H7 (cell line): ENCODE data around the gene VOPP1. TPM values are rescaled to one million over a fixed set of nuclear protein-coding genes. Genes with fewer than 3 reads are reported as not detected.
A peak's percentile ranks its signal among the peaks of the same experiment; 100 is the strongest.

Experiments
- DNase-seq: peaks from one replicate; pipeline ENCODE4 v3.0.0; 2012
- H3K27me3 ChIP-seq: 2 replicates; pipeline ENCODE4 v1.6.0; 2011; ENCODE audit warnings: mild to moderate bottlenecking, low read length; ENCODE audit not compliant: control insufficient read depth, insufficient read depth
- H3K36me3 ChIP-seq: replicated peaks from 2 replicates; pipeline ENCODE4 v1.5.1; 2011; ENCODE audit warnings: low read length; ENCODE audit not compliant: control insufficient read depth, insufficient read depth
- H3K4me3 ChIP-seq: 2 replicates; pipeline ENCODE4 v1.5.1; 2011; ENCODE audit warnings: low read depth, mild to moderate bottlenecking, control low read depth, low read length, moderate library complexity; ENCODE audit not compliant: insufficient read depth
- total RNA-seq: library from RNA; depleted of rRNA; stranded (reverse); fragments of >200 nt; shearing (Covaris generic); gene quantifications from 2 replicates; pipeline ENCODE4 v1.2.3, GENCODE V29; 2014

The VOPP1 gene
- total RNA-seq, 1 experiment from 2014 or later: 103 TPM

GRCh38 chr7:55535617-55536016 is 36.7 kb downstream of the VOPP1 start:
- Histone ChIP-seq H3K27me3 (no peaks in the 10 kb centered on the region), H3K36me3 (no peaks in the 10 kb centered on the region), H3K4me3 (no peak overlapping the region)
- DNase-seq: no peak

- Histone ChIP-seq H3K4me3 (no peak overlapping the region), H3K27me3 (no peaks in the 10 kb centered on the region), H3K36me3 (no peaks in the 10 kb centered on the region)
- DNase-seq: peak; percentile 59
Observed at GRCh38 chr7:55534916-55535590, 37.2 kb downstream of the VOPP1 start.

- no peaks in the 10 kb centered on the region for H3K36me3 ChIP-seq
- peak; percentile 10 for DNase-seq
- no peaks in the 10 kb centered on the region for H3K27me3 ChIP-seq
- no peak overlapping the region for H3K4me3 ChIP-seq
Observed at GRCh38 chr7:55534262-55534915, 37.9 kb downstream of the VOPP1 start.

GRCh38 chr7:55533729-55534080 is 38.6 kb downstream of the VOPP1 start:
- DNase-seq: no peak
- Histone ChIP-seq H3K36me3 (no peaks in the 10 kb centered on the region), H3K27me3 (no peaks in the 10 kb centered on the region), H3K4me3 (no peak overlapping the region)

- peak; percentile 6 for DNase-seq
- H3K4me3 ChIP-seq: no peak overlapping the region
- no peaks in the 10 kb centered on the region for H3K27me3 ChIP-seq
- H3K36me3 ChIP-seq: no peaks in the 10 kb centered on the region
Observed at GRCh38 chr7:55533050-55533728, 39.1 kb downstream of the VOPP1 start.

GRCh38 chr7:55532150-55532917 is 40.0 kb downstream of the VOPP1 start:
- DNase-seq: peak; percentile 15
- Histone ChIP-seq H3K27me3 (no peaks in the 10 kb centered on the region), H3K36me3 (no peaks in the 10 kb centered on the region), H3K4me3 (no peak overlapping the region)

GRCh38 chr7:55531536-55531935 is 40.8 kb downstream of the VOPP1 start:
- no peak for DNase-seq
- no peaks in the 10 kb centered on the region for H3K27me3 ChIP-seq
- no peaks in the 10 kb centered on the region for H3K36me3 ChIP-seq
- no peak overlapping the region for H3K4me3 ChIP-seq

- no peak for DNase-seq
Observed at GRCh38 chr7:55527307-55527706, 45.0 kb downstream of the VOPP1 start.

GRCh38 chr7:55526770-55527169 is 45.5 kb downstream of the VOPP1 start:
- H3K4me3 ChIP-seq: no peak overlapping the region
- no peaks in the 10 kb centered on the region; the same call in 1 of the 2 replicates for H3K36me3 ChIP-seq
- DNase-seq: peak; percentile 72
- H3K27me3 ChIP-seq: no peaks in the 10 kb centered on the region

More at GRCh38 chr7:55527307-55527706, 45.0 kb downstream of the VOPP1 start:
- no peaks in the 10 kb centered on the region; the same call in 1 of the 2 replicates for H3K36me3 ChIP-seq
- H3K27me3 ChIP-seq: no peaks in the 10 kb centered on the region
- H3K4me3 ChIP-seq: no peak overlapping the region

- H3K4me3 ChIP-seq: no peak overlapping the region
Observed at GRCh38 chr7:55526329-55526728, 46.0 kb downstream of the VOPP1 start.

GRCh38 chr7:55524558-55525310 is 47.6 kb downstream of the VOPP1 start:
- DNase-seq: no peak
- Histone ChIP-seq H3K27me3 (no peaks in the 10 kb centered on the region), H3K4me3 (no peak overlapping the region), H3K36me3 (no peaks in the 10 kb centered on the region; the same call in 1 of the 2 replicates)

More at GRCh38 chr7:55526329-55526728, 46.0 kb downstream of the VOPP1 start:
- no peak for DNase-seq
- no peaks in the 10 kb centered on the region; the same call in 1 of the 2 replicates for H3K36me3 ChIP-seq
- no peaks in the 10 kb centered on the region for H3K27me3 ChIP-seq

- Histone ChIP-seq H3K27me3 (no peaks in the 10 kb centered on the region), H3K4me3 (no peak overlapping the region), H3K36me3 (no peaks in the 10 kb centered on the region; the same call in none of the 2 replicates)
- DNase-seq: no peak
Observed at GRCh38 chr7:55523366-55523765, 48.9 kb downstream of the VOPP1 start.

GRCh38 chr7:55521917-55522902 is 50.1 kb downstream of the VOPP1 start:
- peak; percentile 77 for DNase-seq
- Histone ChIP-seq H3K36me3 (peaks cover 4% of the 10 kb centered on the region), H3K4me3 (no peak overlapping the region), H3K27me3 (no peaks in the 10 kb centered on the region)
